ENCODE data around the gene SLU7.
A peak's percentile ranks its signal among the peaks of the same experiment; 100 is the strongest.

Gene SLU7

GRCh38 chr5:160463740-160464465 lies 45.0 kb upstream of the SLU7 start:
- TF ChIP-seq CTCF (conservative IDR thresholded peaks at IDR 0.05) (no peak), ZFX (IDR thresholded peaks at IDR 0.05) (no peak)
- no peak overlapping the region for H3K27ac ChIP-seq

GRCh38 chr5:160463227-160463626 lies 44.3 kb upstream of the SLU7 start:
- no peak overlapping the region for H3K27ac ChIP-seq
- TF ChIP-seq ZFX (IDR thresholded peaks at IDR 0.05), result no peak
- no peak for TF ChIP-seq CTCF (conservative IDR thresholded peaks at IDR 0.05)

GRCh38 chr5:160462167-160462566 lies 43.3 kb upstream of the SLU7 start:
- no peak overlapping the region for H3K27ac ChIP-seq
- TF ChIP-seq ZFX (IDR thresholded peaks at IDR 0.05), result no peak
- TF ChIP-seq CTCF (conservative IDR thresholded peaks at IDR 0.05), result no peak

- TF ChIP-seq ZFX (IDR thresholded peaks at IDR 0.05) (no peak), CTCF (conservative IDR thresholded peaks at IDR 0.05) (no peak)
- no peak overlapping the region for H3K27ac ChIP-seq
Measured at GRCh38 chr5:160461378-160461777, 42.5 kb upstream of the SLU7 start.

GRCh38 chr5:160460377-160461049 lies 41.6 kb upstream of the SLU7 start:
- H3K27ac ChIP-seq, result no peak overlapping the region
- no peak for TF ChIP-seq ZFX (IDR thresholded peaks at IDR 0.05)
- peak; percentile 8; the same call in 1 of the 2 replicates for TF ChIP-seq CTCF (conservative IDR thresholded peaks at IDR 0.05)

GRCh38 chr5:160458806-160459800 lies 40.2 kb upstream of the SLU7 start:
- no peak for TF ChIP-seq ZFX (IDR thresholded peaks at IDR 0.05)
- TF ChIP-seq CTCF (conservative IDR thresholded peaks at IDR 0.05), result no peak
- H3K27ac ChIP-seq, result no peak overlapping the region

Data from C4-2B (cell line).